ENCODE results near the gene DAG1.
A peak's percentile ranks its signal among the peaks of the same experiment; 100 is the strongest.

DAG1 gene
- total RNA-seq, result 20.9 to 26.8 reads per million in 2 donors

DNA sequence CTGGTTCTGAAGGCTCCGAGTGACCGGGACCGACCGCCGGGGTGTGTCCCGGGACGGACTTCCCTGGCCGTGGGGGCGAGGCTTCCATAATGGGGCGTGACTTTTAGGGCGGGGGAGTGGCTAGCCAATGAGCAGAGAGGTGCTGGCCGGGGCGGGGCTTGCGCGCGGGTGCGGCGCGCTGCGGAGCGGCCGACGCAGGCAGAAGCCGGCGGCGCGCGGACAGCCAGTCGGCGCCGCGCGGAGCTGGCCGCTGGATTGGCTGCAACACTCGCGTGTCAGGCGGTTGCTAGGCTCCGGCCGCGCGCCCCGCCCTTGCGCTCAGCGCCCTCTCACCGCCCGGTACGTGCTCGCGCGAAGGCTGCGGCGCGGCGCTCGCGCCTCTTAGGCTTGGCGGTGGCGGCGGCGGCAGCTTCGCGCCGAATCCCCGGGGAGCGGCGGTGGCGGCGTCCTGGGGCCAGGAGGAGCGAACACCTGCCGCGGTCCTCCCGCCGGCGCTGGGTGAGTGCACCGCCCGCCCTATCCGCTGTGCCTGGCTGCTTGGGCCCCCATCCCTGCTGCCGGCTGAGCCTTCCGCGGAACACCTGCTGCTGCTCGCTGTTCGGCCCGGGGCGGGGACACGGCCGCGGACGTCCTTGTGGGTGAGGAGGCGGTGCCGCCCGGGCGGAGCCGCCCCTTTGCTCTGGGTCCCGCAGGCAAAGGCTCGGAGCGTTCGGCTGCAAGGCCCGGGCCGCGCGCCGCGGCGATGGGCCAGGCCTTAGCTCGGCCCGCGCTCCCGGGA, at the start of gene DAG1:
TSS of gene DAG1 (plus strand) at position 332 of the 778 bp plus-strand sequence. CDS start 40,268 bp downstream, outside the sequence.
- DNase-seq, result peak; percentile 92 to 99 (median 92)

GRCh38 chr3:49421890-49422378, 48.1 kb upstream of the DAG1 start:
- no peak for DNase-seq

DNA sequence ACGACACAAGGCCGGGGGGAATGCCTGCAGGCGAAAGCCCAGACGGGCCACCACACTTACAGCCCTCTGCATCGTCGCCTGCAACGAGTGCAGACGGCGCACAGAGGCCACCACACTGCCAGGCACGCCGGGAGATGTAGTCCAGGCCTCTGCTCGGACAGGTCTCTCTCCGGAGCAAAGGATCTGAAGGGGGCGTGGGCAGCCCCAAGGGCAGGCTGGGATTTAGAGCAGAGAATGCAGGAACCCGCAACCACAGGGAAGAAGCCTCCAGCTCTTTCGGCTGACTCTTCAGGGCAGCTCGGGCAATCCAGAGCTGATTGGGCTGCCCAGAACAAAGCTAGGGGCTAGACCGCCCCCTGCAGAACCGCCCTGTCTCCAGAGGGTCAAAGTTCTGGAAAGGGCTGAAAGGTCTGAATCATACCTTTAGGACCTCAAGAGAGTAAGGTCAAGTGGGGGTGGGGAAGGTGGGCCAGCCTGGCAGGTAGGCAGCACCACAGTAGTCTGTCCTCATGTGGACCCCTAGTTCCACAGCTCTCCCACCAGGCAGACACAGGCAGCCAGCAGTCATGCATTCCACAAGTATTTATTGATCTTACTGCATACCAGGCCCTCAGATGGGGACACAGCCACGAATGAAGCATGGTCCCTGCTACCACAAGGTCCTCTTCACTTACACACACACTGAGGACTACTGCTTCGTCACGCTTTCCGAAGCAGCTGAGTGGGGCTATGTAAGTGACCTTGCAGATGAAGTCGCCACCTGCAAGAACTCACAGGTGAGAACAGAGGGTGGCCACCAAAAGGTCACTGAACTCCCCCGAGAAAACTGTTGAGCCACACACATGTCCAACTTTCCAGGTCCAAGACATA, 47.5 kb upstream of the DAG1 start, which contains the start of gene AMT:
TSS of gene AMT (minus strand) at position 95 of the 870 bp plus-strand sequence. CDS start at position 72, 23 bp downstream.
- DNase-seq, result no peak

GRCh38 chr3:49424816-49425215, 45.3 kb upstream of the DAG1 start:
- no peak for DNase-seq

DNA sequence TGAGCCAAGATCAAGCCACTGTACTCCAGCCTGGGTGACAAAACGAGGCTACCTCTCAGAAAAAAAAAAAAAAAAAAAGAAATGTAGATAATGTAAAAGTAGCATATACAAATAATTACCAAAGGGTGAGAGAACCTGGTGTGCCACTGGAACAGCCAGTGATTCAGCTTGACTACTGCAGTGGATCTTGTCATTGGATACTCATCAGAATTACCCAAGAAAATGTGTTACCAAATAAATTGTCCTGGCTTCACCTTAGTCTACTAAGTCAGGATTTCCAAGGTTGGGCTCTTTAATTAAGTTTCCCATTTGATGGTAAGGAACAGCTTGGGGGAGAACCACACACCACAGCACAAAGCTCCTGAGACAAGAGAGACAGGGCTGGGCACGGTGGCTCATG, 42.5 kb upstream of the DAG1 start:
- no peak for DNase-seq

GRCh38 chr3:49428752-49429080, 41.4 kb upstream of the DAG1 start:
- DNase-seq, result peak in 1 of 5 experiments; percentile 27

DNA sequence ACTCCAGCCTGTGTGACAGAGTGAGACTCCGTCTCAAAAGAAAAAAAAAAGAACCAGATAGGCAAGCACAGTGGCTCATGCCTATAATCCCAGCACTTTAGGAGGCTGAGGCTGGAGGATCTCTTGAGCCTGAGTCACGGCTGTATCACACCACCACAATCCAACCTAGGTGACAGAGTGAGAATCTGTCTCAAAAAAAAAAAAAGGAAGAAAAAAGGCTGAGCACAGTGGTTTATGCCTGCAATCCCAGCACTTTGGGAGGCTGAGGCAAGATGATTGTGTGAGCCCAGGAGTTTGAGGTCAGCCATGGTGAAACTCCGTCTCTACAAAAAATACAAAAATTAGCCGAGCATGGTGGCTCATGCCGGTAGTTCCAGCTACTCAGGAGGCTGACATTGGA, 35.3 kb upstream of the DAG1 start:
- no peak for DNase-seq

DNA sequence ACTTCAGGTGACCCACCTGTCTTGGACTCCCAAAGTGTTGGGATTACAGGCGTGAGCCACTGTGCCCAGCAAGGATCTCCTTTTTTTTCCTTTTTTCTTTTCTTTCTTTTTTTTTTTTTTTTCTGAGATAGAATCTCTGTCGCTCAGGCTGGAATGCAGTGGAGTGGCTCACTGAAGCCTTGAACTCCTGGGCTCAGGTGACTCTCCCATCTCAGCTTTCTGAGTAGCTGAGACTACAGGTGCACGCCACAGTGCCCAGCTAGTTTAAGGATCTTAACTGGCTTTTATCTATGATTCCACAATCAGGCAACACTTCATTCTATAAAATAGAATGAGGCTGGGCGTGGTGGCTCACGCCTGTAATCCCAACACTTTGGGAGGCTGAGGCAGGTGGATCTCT, 24.7 kb upstream of the DAG1 start:
- DNase-seq, result no peak

DNA sequence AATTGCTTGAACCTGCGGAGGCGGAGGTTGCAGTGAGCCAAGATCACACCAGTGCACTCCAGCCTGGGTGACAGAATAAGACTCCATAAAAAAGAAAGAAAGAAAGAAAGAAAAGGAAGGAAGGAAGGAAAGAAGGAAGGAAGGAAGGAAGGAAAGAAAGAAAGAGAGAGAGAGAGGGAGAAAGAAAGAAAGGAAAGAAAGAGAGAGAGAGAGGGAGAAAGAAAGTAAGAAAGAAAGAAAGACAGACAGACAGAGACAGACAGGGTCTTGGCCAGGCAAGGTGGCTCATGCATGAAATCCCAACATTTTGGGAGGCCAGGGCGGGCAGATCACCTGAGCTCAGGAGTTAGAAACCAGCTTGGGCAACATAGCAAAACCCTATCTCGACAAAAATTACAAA, 16.4 kb upstream of the DAG1 start:
- no peak for DNase-seq

- DNase-seq, result no peak
These were observed 15.6 kb upstream of the DAG1 start for GRCh38 chr3:49454458-49454857.

DNA sequence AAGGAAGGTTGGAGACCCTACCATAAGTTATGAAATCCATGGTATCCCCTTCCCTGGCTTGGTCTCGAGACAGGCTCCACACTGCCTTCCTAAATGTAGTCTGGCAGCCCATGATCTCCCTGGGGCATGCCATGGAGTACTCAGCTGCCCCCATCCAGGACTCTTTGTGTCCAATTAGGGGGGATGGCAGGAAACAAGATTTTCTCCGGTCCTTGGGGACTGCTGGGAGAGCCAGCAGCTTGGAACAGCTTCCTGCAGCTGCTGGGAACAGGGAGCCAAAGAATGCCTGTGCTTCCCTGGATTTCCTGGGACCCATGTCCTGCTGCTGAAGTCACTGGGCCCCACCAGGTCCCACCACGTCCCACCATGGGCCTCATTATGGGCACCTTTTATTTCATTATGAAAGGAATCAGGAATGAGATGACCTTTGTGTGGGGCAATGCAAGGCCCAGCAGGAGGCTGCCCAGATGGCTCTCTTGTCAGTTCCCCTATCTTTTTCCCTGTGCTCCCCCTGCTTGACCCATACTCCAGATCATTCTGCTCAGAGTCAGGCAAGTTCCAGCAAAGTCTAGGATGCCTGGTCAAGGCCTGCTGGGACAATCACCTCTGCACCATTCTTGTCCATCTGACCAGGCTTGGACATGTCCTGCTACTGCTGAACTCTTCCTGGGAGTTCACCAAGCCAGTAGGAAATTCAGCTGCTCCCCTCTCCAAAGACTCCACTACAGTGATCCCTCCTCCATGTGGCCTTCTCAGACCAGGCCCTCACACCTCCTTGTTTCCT, 15.0 kb upstream of the DAG1 start:
- DNase-seq, result no peak

DNA sequence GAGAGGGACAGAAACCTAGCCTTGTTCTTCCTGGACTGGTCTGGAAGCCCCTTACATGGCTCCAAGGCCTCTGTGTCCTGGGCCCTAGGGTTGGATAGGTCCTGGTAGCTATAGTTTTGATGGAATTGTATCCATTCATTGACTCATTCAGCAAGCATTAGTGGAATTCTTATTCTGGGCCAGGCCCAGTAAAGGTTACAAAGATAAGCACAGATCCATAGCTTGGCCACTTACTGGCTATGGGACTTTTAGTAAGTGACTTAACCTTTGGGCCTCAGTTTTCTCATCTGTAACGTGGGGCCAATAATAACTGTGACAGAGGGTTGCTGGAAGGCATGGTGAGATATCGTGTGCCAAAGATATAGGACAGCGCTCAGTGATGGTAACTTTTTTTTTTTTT, 13.6 kb upstream of the DAG1 start:
- DNase-seq, result no peak

DNA sequence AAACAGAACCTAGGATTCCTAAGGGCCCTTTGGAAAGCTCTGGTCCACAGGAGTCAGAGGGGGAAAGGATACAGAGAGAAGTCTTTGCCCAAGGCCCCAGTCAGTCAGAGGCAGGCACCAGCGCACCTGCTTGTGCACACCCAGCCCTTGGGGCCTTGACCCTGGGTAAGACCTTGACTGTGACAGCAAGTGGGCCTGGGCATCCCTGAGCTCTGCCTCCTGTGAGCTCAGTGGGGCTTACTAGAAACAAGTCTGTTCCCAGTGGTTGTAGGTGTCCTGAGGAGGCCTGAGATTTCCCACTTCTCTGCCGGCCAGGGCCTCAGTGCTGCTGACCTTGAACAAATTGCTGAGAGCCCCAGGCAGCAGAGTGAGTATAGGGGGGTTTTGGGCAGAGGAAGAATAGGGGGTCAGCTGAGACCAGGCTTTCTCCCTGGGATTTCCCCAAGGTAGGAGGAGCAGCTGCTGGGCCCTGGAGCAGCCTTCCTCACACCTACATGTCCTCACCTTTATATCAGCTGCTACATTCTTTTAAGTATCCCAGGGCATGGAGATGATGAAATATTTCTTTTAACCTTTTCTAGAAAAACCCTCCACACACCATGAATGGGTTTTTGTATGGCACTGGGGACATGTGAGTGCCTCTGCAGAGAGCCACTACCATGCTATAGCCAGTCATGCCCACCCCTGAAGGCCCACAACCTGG, 9.7 kb upstream of the DAG1 start:
- DNase-seq, result no peak

- no peak for DNase-seq
These were observed 9.1 kb upstream of the DAG1 start for GRCh38 chr3:49460956-49461355.

DNA sequence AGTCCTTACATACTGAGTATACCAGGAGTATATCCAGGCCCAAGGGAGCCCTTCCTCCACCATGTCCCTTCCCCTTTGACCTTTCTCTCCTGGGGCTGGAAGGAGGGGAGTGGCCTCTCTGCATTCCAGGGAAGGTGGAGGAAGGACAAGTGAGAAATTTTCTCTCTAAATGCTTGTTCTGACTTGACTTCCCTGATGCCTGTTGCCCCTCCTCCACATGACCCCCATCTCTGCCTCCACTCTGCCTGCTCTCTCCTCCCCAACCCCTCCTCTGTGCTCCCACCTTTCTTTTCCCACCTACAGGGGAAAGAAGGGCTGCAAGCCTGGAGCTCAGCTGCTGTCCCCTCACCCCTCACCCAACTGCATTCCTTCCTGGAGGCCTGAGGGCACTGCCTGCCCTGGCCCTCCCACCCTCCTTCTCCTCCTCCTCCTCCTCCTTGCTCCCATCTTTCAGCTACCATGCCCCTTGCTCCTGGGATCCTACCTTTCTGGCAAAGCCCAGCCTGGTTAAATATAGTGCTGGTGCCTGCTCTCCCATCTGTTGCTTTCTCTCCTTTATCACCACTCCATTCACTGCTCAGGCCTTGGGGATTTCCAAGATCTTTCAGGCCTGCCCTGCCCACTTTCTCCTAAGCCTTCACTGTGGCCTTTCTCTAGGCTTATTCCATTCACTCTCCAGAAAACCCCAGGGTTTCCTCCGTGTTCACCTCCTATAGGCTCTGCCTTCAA, 8.5 kb upstream of the DAG1 start:
- DNase-seq, result no peak

DNA sequence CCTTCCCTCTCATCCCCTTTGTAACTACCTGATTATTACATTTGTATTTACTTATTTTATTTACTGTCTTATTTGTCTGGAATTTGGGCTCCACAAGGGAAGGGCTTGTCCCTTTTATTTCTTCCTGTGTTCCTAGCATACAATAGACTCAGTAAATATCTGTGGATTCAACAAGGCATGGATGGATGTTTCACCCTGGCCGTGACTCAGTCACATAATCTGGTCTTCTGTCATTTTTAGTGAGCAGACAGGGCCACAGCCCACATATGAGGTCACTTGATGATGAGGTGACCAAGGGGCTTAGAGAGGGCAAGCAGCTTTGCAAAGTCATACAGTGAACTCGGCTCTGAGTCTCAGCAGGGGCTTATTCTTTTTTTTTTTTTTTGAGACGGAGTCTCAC, 7.8 kb upstream of the DAG1 start:
- no peak for DNase-seq

DNA sequence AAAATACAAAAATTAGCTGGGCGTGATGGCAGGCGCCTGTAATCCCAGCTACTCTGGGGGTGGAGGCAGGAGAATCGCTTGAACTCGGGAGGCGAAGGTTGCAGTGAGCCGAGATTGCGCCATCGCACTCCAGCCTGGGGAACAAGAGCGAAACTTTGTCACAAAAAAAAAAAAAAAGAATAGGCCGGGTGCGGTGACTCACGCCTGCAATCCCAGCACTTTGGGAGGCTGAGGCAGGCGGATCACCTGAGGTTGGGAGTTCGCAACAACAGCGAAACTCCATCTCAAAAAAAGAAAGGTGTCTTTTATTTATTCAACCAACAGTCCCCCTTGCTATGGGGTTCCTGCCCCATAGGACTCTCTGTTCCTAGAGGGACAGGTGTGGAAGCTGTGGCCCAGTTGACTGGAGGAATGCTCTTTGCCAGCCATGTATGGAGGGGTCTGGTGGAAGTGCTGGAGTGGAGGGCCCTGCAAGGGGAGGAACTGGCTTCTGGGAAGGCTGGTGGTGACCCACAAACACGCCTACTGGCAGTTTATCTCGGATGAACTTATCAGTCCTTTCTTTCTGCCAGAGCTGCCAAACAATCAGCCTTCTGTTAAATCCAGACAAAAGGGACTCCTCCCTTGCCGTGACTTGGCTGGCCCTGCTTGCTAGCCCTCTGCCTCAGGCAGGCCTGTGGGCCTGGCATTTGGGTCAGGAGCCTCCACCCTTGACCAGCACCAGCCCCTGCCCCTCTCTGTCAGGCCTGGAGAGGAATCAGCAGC, 4.6 kb upstream of the DAG1 start:
- DNase-seq, result no peak

DNA sequence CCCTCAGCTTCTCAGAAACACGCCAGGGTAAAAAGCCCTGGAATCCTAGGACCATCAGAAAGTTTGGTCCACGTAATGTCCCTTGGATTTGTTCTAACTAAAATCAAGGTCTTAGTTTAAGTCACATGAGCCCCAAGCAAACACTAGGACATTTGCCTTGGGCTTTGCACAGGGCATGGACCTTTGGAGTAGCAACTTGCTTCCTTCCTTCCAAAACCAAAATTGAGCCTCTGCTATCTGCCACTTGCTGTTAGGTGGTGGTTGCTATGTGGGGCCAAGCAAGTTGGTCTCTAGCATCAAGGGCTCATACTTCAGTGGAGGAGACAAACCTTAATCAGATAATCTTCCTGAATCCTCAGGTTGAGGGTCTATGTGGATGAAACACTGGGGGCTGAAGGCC, 4.0 kb upstream of the DAG1 start:
- DNase-seq, result no peak

- no peak for DNase-seq
These were observed 781 bp upstream of the DAG1 start for GRCh38 chr3:49469037-49469935.
